ENCODE results near the gene RAB29.

Gene RAB29

DNA sequence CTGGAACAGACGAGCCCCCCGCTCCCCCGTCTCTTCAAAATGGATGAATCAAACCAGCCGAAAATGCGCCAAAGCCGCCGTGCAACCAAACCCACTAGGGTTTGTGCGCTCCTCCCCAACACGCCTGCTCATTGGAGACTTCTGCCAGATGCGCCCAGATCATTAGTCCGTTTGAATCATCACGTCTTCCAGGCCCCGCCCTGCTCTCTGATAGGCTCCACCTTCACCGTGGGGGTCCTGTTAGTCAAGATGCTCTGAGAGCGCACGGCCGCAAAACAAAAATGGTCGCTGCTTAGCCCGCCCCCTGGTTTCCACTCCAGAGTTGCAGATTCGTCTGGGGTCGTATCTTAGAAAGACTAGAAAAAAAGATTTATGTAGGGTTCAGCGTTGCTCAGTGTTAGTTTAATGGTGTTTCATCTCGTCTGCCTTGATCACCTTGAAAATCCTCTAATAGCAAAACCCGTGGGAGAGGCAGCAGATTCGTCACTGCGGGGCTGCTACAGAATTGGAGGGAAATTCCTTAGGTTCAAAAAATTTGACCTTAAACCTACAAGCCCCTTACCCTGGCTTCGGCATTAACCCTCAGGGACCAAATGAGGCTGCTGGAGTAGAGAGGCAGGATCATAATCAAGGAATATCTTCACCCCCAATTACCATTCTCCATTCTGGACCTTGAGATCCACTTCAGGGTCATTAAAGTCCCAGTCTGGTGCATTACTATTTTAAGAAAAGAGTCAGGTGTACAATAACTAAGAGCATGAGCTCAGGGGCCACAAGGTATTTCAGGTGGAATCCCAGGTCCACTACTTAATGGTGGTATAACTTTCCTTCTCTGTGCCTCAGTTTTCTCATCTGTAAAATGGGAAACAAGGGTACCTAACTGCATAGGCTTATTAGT, 24.9 kb downstream of the RAB29 start, which contains the start of gene NUCKS1 (continued):
- TF ChIP-seq ZNF626 (tag by site-specific recombination; IDR thresholded peaks at IDR 0.05), result no peak
- TF ChIP-seq ZNF843 (tag by site-specific recombination; IDR thresholded peaks at IDR 0.05), result no peak
- TF ChIP-seq FEZF1 (tag by site-specific recombination; IDR thresholded peaks at IDR 0.05), result peak; percentile 44; the same call in 1 of the 2 replicates
- peak; percentile 96 for TF ChIP-seq YY1 (tag by site-specific recombination; IDR thresholded peaks at IDR 0.05)
- no peak for TF ChIP-seq OSR2 (tag by site-specific recombination; IDR thresholded peaks at IDR 0.05)

DNA sequence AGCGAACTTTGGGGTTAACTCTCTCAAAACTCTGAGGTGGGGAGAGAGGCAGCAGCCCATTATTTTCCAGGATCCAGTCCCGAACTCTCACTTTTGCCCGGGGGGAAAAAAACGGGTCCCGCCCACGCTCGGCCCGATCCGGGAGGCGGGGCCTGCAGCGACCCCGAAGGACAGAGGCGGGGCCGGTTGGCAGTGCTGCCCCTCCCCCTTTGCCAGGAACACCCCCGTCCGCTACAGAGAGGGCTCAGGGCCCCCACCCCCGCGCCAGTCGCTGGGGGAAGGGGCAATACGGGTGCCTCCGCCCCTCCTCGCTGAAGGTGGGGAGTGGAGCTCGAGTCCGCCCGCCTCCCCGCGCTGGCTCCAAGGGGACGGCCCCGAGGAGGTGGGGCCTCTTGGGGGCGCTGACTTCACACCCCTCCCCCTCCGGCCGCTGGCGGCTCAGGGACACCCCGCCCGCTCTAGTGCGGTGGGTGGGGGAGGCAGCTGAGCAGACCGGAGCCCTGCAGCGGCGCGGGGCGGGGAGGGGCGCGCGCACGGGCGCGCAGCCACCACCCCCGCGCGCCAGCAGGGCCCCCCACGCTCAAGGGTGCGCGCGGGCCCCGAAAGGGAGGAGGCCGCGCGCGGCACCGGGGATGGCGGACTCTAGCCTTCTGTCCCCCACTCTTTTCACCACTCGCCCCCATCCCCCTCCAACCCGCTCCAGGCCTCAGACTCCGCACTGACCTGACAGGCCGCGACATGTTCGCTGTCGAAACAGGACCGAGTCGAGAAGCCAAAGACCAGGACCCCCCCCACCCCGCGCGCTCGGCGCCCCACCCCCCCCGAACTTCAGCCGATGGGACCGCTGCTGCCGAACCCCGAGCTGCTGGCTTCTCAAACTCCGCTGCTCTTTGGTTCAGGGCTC, 25.8 kb downstream of the RAB29 start:
- CTCF ChIA-PET, result interaction anchor here (1.2 to 1.7 kb wide), 2 partner anchors 9 to 90 kb away, joined by 4 to 5 read pairs; no protein-coding TSS in a partner anchor
- H3K4me3 ChIP-seq (ENCODE audit: low read depth, low read length), result peak overlapping the region; percentile 85
- H3K36me3 ChIP-seq (ENCODE audit: control insufficient read depth in 2 of 2, insufficient read depth in 1 of 2, low read length in 2 of 2), result peaks cover 0 to 10% of the 10 kb centered on the region in 2 experiments; a peak in 2 of 3 replicates
- POLR2A ChIA-PET, result interaction anchor here (0.6 to 2.4 kb wide), 14 partner anchors 9 to 1160 kb away, joined by 3 to 12 read pairs (median 4); partner anchors contain the start of genes ELK4, RAB29 and SLC45A3
- no peaks in the 10 kb centered on the region for H3K9me3 ChIP-seq (ENCODE audit: control insufficient read depth, insufficient read depth, low read depth, low read length)
- H3K27ac ChIP-seq (ENCODE audit: extremely low read depth, low read depth, low read length), result peak overlapping the region; percentile 84
- H3K4me1 ChIP-seq (ENCODE audit: control insufficient read depth, insufficient read depth, low read length), result 0 out of 2 replicates have a peak, but pooled peaks cover 2% of the 10 kb centered on the region
- TF ChIP-seq ZNF354C (tag by site-specific recombination; IDR thresholded peaks at IDR 0.05; ENCODE audit: borderline replicate concordance, low read depth), result no peak
- TF ChIP-seq, protein P1, sequence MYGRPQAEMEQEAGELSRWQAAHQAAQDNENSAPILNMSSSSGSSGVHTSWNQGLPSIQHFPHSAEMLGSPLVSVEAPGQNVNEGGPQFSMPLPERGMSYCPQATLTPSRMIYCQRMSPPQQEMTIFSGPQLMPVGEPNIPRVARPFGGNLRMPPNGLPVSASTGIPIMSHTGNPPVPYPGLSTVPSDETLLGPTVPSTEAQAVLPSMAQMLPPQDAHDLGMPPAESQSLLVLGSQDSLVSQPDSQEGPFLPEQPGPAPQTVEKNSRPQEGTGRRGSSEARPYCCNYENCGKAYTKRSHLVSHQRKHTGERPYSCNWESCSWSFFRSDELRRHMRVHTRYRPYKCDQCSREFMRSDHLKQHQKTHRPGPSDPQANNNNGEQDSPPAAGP (tag by site-specific recombination; IDR thresholded peaks at IDR 0.05), result peak; percentile 79; the same call in 1 of the 2 replicates
- TF ChIP-seq ZNF169 (tag by site-specific recombination; IDR thresholded peaks at IDR 0.05), result no peak
- TF ChIP-seq ZNF670 (tag by site-specific recombination; IDR thresholded peaks at IDR 0.05; ENCODE audit: low read depth), result no peak
- TF ChIP-seq, protein P2, sequence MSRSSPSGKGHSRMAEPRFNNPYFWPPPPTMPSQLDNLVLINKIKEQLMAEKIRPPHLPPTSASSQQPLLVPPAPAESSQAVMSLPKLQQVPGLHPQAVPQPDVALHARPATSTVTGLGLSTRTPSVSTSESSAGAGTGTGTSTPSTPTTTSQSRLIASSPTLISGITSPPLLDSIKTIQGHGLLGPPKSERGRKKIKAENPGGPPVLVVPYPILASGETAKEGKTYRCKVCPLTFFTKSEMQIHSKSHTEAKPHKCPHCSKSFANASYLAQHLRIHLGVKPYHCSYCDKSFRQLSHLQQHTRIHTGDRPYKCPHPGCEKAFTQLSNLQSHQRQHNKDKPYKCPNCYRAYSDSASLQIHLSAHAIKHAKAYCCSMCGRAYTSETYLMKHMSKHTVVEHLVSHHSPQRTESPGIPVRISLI (tag by site-specific recombination; IDR thresholded peaks at IDR 0.05), result peak; percentile 76; the same call in 1 of the 2 replicates
- TF ChIP-seq, protein P3, sequence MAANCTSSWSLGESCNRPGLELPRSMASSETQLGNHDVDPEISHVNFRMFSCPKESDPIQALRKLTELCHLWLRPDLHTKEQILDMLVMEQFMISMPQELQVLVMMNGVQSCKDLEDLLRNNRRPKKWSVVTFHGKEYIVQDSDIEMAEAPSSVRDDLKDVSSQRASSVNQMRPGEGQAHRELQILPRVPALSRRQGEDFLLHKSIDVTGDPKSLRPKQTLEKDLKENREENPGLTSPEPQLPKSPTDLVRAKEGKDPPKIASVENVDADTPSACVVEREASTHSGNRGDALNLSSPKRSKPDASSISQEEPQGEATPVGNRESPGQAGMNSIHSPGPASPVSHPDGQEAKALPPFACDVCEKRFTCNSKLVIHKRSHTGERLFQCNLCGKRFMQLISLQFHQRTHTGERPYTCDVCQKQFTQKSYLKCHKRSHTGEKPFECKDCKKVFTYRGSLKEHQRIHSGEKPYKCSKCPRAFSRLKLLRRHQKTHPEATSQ (tag by site-specific recombination; IDR thresholded peaks at IDR 0.05), result no peak
- TF ChIP-seq ZNF623 (tag by site-specific recombination; IDR thresholded peaks at IDR 0.05), result no peak
- TF ChIP-seq, protein P4, sequence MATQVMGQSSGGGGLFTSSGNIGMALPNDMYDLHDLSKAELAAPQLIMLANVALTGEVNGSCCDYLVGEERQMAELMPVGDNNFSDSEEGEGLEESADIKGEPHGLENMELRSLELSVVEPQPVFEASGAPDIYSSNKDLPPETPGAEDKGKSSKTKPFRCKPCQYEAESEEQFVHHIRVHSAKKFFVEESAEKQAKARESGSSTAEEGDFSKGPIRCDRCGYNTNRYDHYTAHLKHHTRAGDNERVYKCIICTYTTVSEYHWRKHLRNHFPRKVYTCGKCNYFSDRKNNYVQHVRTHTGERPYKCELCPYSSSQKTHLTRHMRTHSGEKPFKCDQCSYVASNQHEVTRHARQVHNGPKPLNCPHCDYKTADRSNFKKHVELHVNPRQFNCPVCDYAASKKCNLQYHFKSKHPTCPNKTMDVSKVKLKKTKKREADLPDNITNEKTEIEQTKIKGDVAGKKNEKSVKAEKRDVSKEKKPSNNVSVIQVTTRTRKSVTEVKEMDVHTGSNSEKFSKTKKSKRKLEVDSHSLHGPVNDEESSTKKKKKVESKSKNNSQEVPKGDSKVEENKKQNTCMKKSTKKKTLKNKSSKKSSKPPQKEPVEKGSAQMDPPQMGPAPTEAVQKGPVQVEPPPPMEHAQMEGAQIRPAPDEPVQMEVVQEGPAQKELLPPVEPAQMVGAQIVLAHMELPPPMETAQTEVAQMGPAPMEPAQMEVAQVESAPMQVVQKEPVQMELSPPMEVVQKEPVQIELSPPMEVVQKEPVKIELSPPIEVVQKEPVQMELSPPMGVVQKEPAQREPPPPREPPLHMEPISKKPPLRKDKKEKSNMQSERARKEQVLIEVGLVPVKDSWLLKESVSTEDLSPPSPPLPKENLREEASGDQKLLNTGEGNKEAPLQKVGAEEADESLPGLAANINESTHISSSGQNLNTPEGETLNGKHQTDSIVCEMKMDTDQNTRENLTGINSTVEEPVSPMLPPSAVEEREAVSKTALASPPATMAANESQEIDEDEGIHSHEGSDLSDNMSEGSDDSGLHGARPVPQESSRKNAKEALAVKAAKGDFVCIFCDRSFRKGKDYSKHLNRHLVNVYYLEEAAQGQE (tag by site-specific recombination; IDR thresholded peaks at IDR 0.05), result no peak
- TF ChIP-seq ZNF391 (tag by site-specific recombination; IDR thresholded peaks at IDR 0.05; ENCODE audit: borderline replicate concordance, low read depth), result peak; percentile 35; the same call in 1 of the 2 replicates
- TF ChIP-seq ZNF548 (tag by site-specific recombination; IDR thresholded peaks at IDR 0.05), result no peak
- TF ChIP-seq ZNF664 (tag by site-specific recombination; IDR thresholded peaks at IDR 0.05), result no peak
- TF ChIP-seq ZNF341 (tag by site-specific recombination; IDR thresholded peaks at IDR 0.05; ENCODE audit: low read depth), result peak; percentile 80
- peak; percentile 92 for TF ChIP-seq KLF8 (tag by site-specific recombination; IDR thresholded peaks at IDR 0.05)
- no peak for TF ChIP-seq ZNF138 (tag by site-specific recombination; IDR thresholded peaks at IDR 0.05; ENCODE audit: borderline replicate concordance)
- TF ChIP-seq, protein P5, sequence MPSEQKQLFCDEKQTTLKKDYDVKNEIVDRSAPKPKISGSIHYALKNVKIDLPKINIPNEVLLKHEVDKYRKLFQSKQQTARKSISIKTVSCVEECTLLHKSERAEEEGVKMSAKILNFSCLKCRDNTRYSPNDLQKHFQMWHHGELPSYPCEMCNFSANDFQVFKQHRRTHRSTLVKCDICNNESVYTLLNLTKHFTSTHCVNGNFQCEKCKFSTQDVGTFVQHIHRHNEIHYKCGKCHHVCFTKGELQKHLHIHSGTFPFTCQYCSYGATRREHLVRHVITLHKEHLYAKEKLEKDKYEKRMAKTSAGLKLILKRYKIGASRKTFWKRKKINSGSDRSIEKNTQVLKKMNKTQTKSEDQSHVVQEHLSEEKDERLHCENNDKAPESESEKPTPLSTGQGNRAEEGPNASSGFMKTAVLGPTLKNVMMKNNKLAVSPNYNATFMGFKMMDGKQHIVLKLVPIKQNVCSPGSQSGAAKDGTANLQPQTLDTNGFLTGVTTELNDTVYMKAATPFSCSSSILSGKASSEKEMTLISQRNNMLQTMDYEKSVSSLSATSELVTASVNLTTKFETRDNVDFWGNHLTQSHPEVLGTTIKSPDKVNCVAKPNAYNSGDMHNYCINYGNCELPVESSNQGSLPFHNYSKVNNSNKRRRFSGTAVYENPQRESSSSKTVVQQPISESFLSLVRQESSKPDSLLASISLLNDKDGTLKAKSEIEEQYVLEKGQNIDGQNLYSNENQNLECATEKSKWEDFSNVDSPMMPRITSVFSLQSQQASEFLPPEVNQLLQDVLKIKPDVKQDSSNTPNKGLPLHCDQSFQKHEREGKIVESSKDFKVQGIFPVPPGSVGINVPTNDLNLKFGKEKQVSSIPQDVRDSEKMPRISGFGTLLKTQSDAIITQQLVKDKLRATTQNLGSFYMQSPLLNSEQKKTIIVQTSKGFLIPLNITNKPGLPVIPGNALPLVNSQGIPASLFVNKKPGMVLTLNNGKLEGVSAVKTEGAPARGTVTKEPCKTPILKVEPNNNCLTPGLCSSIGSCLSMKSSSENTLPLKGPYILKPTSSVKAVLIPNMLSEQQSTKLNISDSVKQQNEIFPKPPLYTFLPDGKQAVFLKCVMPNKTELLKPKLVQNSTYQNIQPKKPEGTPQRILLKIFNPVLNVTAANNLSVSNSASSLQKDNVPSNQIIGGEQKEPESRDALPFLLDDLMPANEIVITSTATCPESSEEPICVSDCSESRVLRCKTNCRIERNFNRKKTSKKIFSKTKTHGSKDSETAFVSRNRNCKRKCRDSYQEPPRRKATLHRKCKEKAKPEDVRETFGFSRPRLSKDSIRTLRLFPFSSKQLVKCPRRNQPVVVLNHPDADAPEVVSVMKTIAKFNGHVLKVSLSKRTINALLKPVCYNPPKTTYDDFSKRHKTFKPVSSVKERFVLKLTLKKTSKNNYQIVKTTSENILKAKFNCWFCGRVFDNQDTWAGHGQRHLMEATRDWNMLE (tag by site-specific recombination; conservative IDR thresholded peaks at IDR 0.05; ENCODE audit: low read depth), result no peak

All from HEK293 (cell line).